ENCODE measurements around the gene LRMDA. TPM values are rescaled to one million over a fixed set of nuclear protein-coding genes. Genes with fewer than 3 reads are reported as not detected.

The LRMDA gene
- polyA plus RNA-seq, 2 of the 4 experiments (the other 2 are of a cell fraction), result 4.6 to 5.2 TPM

DNA sequence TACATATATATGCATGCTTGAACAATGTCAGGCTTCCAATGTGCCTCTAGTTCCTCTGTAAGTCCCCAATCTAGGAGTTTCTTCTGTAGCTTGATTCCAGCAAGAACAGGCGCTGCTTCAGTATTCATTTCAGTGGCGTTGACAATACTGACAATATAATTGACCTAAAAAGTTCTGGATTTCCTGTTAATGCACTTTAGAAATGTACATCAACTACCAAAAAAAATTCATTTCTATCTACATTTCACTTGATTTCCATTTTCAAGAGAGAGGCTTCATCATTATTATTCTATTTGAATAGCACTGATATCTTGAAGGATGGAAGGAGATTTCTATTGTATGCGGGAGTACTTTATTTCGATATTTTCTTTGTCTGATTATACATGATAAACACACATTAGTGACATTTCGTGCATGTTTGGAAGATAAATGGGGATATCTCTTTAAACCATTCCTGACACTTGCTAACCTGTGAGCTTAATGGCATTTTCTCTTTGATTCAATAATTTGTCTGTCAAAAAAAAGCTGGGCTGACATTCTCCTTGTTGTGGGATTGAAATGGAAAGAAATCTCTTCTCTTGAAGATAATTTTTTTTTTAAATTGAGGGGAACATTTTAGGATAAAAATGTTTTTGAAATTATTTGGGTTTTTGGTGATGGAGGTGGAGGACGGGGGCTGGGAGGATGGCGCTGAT, 568.2 kb downstream of the LRMDA start:
- no peak overlapping the region for H3K27ac ChIP-seq
- no peaks in the 10 kb centered on the region for H3K4me1 ChIP-seq
- H3K4me3 ChIP-seq, result no peak overlapping the region
- H3K4me2 ChIP-seq, result no peak overlapping the region
- TF ChIP-seq FOSL2 (IDR thresholded peaks at IDR 0.05) (no peak), FOSL2 (CRISPR knock-in tag; IDR thresholded peaks at IDR 0.05) (no peak), MYC (IDR thresholded peaks at IDR 0.05; ENCODE audit: borderline replicate concordance, low read length) (no peak), HEYL (CRISPR knock-in tag; IDR thresholded peaks at IDR 0.05) (no peak), POLR2AphosphoS2 (conservative IDR thresholded peaks at IDR 0.05; ENCODE audit: low read length) (no peak), RNF2 (IDR thresholded peaks at IDR 0.05; ENCODE audit: borderline replicate concordance, low read depth) (no peak), ZNF302 (CRISPR knock-in tag; IDR thresholded peaks at IDR 0.05) (no peak), EHMT2 (IDR thresholded peaks at IDR 0.05; ENCODE audit: low read depth) (no peak)
- FAIRE-seq (no peak), DNase-seq (ENCODE audit: low read depth in 1 of 2, low spot score in 1 of 2) (no peak), ATAC-seq (no peak)
- 71% methylated on average over 7 of the region's 7 CpGs for WGBS (ENCODE audit: missing lambda C conversion rate)
- no peaks in the 10 kb centered on the region for H3K9me3 ChIP-seq
- ChIA-PET POLR2A (no interaction called here), CTCF (interaction anchor here (1.2 kb wide), 1 partner anchor 49 kb away, joined by 3 read pairs; no protein-coding TSS in a partner anchor)

DNA sequence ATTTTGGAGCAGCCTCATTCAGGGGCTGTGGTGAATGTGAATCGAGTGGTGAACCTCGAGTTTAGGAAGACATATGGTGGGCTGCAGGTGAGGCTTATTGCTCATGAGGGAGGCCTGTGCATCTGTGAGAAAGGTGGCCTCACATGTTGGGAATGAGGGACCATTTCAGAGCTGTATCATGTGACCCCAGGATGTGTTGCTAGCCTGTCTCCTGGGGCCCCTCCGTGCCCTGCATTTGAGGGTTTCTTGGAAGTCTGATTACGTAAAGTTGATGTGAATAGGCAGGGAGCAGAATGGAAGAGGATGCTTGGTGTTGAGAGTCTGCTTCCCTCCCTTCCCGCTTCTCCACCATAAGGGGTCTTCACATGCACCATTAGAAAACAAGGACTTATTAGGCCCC, 569.1 kb downstream of the LRMDA start:
- CTCF ChIA-PET, result no interaction called here
- Histone ChIP-seq H3K9me3 (no peaks in the 10 kb centered on the region), H3K4me3 (no peak overlapping the region), H3K27ac (no peak overlapping the region), H3K4me1 (no peaks in the 10 kb centered on the region), H3K4me2 (no peak overlapping the region)
- ATAC-seq (no peak), FAIRE-seq (no peak), DNase-seq (ENCODE audit: low read depth in 1 of 2, low spot score in 1 of 2) (no peak)
- TF ChIP-seq, protein P1, sequence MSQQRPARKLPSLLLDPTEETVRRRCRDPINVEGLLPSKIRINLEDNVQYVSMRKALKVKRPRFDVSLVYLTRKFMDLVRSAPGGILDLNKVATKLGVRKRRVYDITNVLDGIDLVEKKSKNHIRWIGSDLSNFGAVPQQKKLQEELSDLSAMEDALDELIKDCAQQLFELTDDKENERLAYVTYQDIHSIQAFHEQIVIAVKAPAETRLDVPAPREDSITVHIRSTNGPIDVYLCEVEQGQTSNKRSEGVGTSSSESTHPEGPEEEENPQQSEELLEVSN (IDR thresholded peaks at IDR 0.05; ENCODE audit: borderline replicate concordance, low read depth), result no peak
- TF ChIP-seq, protein P2, sequence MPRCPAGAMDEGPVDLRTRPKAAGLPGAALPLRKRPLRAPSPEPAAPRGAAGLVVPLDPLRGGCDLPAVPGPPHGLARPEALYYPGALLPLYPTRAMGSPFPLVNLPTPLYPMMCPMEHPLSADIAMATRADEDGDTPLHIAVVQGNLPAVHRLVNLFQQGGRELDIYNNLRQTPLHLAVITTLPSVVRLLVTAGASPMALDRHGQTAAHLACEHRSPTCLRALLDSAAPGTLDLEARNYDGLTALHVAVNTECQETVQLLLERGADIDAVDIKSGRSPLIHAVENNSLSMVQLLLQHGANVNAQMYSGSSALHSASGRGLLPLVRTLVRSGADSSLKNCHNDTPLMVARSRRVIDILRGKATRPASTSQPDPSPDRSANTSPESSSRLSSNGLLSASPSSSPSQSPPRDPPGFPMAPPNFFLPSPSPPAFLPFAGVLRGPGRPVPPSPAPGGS (IDR thresholded peaks at IDR 0.05), result no peak
- TF ChIP-seq POLR2AphosphoS2 (conservative IDR thresholded peaks at IDR 0.05; ENCODE audit: low read length) (no peak), FOXS1 (CRISPR knock-in tag; IDR thresholded peaks at IDR 0.05) (no peak), ZFP36 (IDR thresholded peaks at IDR 0.05; ENCODE audit: borderline replicate concordance, partially characterized antibody) (no peak), PHF8 (IDR thresholded peaks at IDR 0.05; ENCODE audit: borderline replicate concordance, low read depth) (no peak), HEYL (CRISPR knock-in tag; IDR thresholded peaks at IDR 0.05) (no peak), TFCP2L1 (CRISPR knock-in tag; IDR thresholded peaks at IDR 0.05) (no peak), FOSB (CRISPR knock-in tag; IDR thresholded peaks at IDR 0.05) (no peak), ZNF302 (CRISPR knock-in tag; IDR thresholded peaks at IDR 0.05) (no peak), CBX8 (IDR thresholded peaks at IDR 0.05) (no peak)
- TF ChIP-seq, protein P3, sequence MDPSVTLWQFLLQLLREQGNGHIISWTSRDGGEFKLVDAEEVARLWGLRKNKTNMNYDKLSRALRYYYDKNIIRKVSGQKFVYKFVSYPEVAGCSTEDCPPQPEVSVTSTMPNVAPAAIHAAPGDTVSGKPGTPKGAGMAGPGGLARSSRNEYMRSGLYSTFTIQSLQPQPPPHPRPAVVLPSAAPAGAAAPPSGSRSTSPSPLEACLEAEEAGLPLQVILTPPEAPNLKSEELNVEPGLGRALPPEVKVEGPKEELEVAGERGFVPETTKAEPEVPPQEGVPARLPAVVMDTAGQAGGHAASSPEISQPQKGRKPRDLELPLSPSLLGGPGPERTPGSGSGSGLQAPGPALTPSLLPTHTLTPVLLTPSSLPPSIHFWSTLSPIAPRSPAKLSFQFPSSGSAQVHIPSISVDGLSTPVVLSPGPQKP (IDR thresholded peaks at IDR 0.05; ENCODE audit: low read depth, low read length), result no peak
- TF ChIP-seq, protein P4, sequence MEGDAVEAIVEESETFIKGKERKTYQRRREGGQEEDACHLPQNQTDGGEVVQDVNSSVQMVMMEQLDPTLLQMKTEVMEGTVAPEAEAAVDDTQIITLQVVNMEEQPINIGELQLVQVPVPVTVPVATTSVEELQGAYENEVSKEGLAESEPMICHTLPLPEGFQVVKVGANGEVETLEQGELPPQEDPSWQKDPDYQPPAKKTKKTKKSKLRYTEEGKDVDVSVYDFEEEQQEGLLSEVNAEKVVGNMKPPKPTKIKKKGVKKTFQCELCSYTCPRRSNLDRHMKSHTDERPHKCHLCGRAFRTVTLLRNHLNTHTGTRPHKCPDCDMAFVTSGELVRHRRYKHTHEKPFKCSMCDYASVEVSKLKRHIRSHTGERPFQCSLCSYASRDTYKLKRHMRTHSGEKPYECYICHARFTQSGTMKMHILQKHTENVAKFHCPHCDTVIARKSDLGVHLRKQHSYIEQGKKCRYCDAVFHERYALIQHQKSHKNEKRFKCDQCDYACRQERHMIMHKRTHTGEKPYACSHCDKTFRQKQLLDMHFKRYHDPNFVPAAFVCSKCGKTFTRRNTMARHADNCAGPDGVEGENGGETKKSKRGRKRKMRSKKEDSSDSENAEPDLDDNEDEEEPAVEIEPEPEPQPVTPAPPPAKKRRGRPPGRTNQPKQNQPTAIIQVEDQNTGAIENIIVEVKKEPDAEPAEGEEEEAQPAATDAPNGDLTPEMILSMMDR (IDR thresholded peaks at IDR 0.05), result no peak
- POLR2A ChIA-PET, result no interaction called here
- 52% methylated on average over 5 of the region's 5 CpGs for whole genome bisulfite sequencing (ENCODE audit: missing lambda C conversion rate)

Data from A549 (cell line).